Activated gamma-delta T cell treated with anti-CD3 and anti-CD28 coated beads, Interleukin-2, amount 50 U/mL, for 16 hours (primary cell): Measurements from ENCODE around the gene RBM4B.

ENCODE experiments used
- DNase-seq: peaks from one replicate; pipeline ENCODE4 v3.0.0-alpha.2; 2020; ENCODE audit warnings: low read depth

RBM4B gene

GRCh38 chr11:66686801-66687750 lies 9.4 kb upstream of the RBM4B start:
- DNase-seq = no peak

GRCh38 chr11:66686100-66686785 lies 8.6 kb upstream of the RBM4B start:
- no peak for DNase-seq

DNA sequence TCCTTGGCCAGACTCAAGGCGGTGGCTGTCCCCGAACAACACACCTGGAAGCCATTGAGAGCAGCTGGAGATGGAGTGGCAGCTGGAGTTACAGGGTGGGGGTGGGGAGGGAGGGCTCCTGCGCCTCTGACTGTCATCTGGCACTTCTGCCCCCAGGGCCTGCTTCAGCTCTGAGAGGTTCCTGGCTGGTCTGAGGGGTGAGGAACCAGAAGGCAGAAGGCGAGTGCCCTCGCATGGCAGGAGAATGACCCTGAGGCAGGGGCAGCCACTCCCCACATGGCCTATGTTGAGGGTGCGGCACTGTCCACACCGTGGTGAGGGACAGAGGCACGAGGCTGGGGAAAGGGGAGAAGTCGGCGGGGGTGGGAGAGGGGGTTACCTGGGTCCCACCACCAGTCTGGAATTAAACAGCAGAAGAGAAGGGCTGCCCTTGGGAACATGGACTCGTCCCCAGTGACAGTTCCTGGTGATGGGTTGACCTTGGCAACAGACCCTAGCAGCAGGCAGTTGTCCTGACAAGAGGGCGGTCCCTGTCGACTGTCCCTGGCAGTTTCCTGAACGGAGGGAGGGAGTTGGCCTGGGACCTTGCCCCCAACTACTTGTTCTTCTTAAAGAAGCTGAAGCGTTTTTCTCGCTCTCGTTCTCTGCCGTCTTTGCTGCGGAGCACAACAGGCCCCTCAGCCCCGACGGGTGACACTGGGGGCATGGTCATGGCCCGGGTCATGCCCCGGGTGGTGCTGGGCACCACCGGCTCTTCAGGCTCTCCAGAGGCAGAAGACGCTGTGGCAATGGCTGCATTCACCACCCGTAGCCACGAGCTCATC lies 7.8 kb upstream of the RBM4B start:
- DNase-seq = no peak

GRCh38 chr11:66684635-66685034 lies 6.9 kb upstream of the RBM4B start:
- no peak for DNase-seq

DNA sequence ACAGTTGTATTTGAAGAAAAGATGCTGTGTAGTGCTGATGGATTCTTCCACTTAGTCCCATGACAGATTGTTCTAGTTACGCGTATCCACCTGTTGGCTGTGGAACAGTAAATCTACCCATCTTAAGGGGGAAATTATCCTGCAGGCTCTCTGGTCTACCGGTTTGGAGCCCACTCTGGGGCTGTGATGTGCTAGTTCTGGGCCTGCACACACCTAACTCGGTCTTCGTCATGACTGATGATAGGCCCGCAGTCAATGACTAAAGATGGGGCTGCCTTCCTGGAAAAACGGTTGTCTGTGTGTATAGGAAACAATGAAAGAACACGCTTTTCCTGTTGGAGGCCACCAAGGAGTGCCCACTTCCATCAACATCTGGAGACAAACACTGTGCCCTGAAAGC lies 6.2 kb upstream of the RBM4B start:
- no peak for DNase-seq

GRCh38 chr11:66680966-66681645 lies 3.4 kb upstream of the RBM4B start:
- no peak for DNase-seq

DNA sequence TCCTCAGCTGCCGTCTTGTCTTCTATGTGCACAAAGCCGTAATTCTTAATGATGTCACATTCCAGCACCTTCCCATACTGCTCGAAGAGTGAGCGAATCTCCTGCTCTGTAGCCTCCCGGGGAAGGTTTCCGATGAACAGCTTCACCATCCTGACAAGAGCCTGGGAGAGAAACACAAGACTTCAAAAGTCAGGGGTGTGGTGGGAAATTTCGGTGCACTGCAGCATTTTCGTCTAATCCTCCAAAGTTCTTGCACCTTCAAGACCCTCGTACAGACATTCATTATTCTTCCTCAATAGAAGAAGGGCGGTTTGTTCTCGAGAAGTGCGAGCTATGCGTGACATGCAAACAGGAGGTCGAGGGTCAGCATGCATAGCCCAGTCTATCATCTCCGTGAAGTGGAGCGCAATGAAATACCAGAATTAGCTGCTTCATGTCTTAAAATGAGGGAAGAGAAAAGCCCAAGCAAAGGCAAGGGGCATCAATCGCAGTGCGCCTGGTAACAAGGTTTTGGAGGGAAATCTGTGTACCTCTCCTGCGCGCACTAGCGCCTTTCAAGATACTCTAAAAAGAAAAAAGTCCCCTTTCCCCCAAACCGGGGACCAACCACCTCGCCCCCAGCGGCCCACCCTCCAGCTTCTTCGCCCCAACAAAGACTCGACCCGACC lies 622 bp downstream of the RBM4B start:
- no peak for DNase-seq

DNA sequence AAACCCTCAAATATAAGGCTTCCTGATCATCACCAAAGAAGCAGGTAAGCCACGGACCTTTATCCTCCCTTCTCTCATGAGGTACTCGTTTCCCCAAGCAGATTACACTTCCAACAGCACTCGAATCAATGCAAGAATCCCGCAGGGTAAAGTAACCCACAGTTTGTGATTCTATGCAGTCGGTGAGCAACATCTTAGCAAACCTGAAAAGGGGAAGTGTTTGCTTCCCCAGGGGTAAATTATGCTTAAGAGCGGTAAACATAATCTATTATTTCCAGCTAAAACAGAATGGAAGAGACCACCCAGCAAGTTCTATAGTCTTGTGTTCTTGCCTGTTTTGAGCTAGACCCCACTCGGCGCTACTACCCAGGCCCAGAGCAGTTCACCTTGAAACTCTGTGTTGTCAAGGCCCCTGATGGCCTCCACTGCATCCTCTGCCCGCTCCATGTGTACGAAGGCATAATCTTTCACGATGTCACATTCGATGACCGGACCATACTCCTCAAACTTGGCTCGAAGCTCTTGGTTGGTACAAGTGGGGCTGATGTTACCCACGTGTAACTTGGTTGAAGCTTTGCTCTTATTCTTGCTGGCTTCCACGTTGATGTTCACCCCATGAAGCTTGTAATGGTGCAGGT lies 1.3 kb downstream of the RBM4B start:
- no peak for DNase-seq

DNA sequence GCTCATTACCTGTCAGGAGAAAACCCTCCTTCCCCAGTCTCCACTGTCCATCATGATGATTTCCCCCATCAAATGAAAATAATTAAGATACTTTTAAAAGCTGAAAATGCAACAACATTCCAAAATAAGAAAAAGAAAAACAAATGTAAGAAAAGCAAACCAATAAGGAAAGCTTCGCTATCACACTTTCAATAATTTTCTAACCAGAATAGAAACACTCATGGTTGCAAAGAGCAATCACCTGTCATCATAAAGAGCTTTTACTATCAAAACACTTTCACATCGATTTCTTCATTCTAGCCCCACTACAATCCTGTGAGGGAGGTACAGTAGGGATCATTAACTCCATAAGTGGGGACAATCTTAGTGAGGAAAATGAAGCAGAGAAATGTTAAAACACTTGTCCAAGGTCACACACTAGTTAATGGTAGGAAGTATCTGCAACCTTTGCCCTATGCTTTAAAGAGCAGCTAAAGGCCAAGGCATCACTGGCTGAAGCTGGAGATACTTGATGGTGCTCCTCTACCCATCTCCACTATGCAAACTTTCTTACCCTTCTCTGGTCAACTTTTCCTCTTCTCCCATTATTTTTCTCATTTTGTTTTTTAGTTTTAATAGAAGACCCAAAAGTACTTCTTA lies 2.6 kb downstream of the RBM4B start:
- DNase-seq = no peak

DNA sequence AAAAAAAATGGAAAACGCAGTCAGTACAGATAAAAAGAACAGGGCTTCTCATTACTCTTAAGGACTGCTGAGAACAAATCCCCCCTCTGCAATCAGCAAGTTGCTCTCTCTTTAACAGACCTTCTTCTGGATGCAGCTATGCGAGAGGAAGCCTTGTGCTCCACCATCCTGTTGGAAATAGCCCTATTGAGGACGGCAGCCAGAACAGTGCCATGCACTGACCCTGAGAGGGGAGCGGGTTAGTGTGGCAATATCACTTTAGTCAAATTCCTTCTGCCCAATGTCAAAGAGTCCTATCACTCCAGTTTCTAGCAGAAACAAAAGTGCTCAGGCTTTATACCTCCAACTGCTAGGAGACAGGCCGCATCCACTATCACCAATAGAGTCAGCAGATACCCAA lies 6.9 kb downstream of the RBM4B start:
- no peak for DNase-seq

GRCh38 chr11:66665369-66665768 lies 12.3 kb downstream of the RBM4B start:
- DNase-seq = no peak

GRCh38 chr11:66663741-66664296 lies 13.9 kb downstream of the RBM4B start:
- no peak for DNase-seq

- DNase-seq = no peak
Observed at GRCh38 chr11:66659763-66660162, 17.9 kb downstream of the RBM4B start.

GRCh38 chr11:66653123-66653522 lies 24.6 kb downstream of the RBM4B start:
- DNase-seq = no peak

DNA sequence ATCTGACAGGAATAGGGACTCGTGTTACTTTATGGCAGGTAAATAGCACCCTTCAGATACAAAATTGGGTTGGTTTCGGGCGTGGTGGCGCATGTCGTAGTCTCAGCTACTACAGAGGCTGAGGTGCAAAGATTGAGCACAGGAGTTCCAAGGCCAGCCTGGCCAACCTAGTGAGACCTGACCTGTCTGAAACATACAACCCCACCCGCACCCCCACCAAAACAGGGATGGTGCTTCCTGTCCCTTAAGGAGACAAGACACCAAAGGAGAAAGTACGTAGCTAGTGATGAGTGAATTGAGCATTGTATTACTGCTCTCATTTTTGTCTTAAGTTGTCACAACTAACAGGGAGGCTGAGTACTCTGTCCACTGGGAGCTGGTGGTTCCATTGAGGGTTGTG lies 25.0 kb downstream of the RBM4B start:
- no peak for DNase-seq

DNA sequence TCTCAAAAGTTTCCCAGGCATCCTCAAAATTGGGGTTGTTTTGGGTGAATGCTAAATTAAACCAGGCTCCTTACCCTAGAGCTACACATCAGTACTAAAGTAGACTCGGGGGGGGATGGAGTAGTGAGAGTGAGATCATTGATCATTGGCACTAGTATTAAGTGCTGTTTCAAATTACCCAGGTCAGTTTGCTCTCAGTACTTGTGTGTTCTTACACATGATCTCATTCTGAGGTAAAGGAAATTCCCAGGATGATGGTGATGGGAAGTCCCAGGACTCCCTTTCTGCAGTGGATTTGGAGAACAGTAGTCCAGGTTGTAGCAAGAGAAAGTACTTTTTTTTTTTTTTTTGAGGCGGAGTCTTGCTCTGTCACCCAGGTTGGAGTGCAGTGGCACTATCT lies 26.7 kb downstream of the RBM4B start:
- no peak for DNase-seq

- no peak for DNase-seq
Observed at GRCh38 chr11:66649903-66650302, 27.8 kb downstream of the RBM4B start.

- no peak for DNase-seq
Observed at GRCh38 chr11:66646828-66647227, 30.9 kb downstream of the RBM4B start.

- DNase-seq = no peak
Observed at GRCh38 chr11:66643745-66644437, 33.8 kb downstream of the RBM4B start.
